Activated T-helper 1 cell treated with anti-CD3 and anti-CD28 coated beads, Interleukin-12 subunit alpha, Interleukin-12 subunit beta, Interleukin-2, Interleukin-4 antibody, amounts not matched to agents 30 ng/mL and 10 ng/mL and 1 ng/mL, durations not matched to agents 14 hours and 24 hours and 36 hours (primary cell): ENCODE data around the gene HOXD8. TPM values are rescaled to one million over a fixed set of nuclear protein-coding genes. Genes with fewer than 3 reads are reported as not detected.

ENCODE experiments used
- DNase-seq: peaks from one replicate; pipeline ENCODE4 v3.0.0; 2021; ENCODE audit warnings: low spot score
- H3K27ac Mint-ChIP-seq: one replicate; pipeline ENCODE4 v1.8.0; 2021; ENCODE audit warnings: mild to moderate bottlenecking, mixed read lengths
- H3K27me3 Mint-ChIP-seq: one replicate; pipeline ENCODE4 v1.8.0; 2022; ENCODE audit warnings: mild to moderate bottlenecking, moderate library complexity, mixed read lengths; ENCODE audit not compliant: insufficient read depth
- H3K36me3 Mint-ChIP-seq: one replicate; pipeline ENCODE4 v1.8.0; 2021; ENCODE audit warnings: low read depth, mixed read lengths
- H3K4me1 Mint-ChIP-seq: one replicate; pipeline ENCODE4 v1.8.0; 2021; ENCODE audit warnings: low read depth, mixed read lengths
- H3K4me3 Mint-ChIP-seq: one replicate; pipeline ENCODE4 v1.8.0; 2021; ENCODE audit warnings: mild to moderate bottlenecking, moderate library complexity, mixed read lengths
- H3K9me3 Mint-ChIP-seq: one replicate; pipeline ENCODE4 v1.8.0; 2021; ENCODE audit warnings: mixed read lengths
- intact Hi-C: fragments of 100-400 bp; cut with micrococcal nuclease; formaldehyde crosslinking; loops from one replicate; pipeline ENCODE4 v1.15.1; 2024
- total RNA-seq: library from RNA; stranded (reverse); gene quantifications from 2 replicates; pipeline ENCODE4 v1.2.3, GENCODE V29; 2022

HOXD8 gene
- total RNA-seq, 1 donor from 2014 or later, result not detected

DNA sequence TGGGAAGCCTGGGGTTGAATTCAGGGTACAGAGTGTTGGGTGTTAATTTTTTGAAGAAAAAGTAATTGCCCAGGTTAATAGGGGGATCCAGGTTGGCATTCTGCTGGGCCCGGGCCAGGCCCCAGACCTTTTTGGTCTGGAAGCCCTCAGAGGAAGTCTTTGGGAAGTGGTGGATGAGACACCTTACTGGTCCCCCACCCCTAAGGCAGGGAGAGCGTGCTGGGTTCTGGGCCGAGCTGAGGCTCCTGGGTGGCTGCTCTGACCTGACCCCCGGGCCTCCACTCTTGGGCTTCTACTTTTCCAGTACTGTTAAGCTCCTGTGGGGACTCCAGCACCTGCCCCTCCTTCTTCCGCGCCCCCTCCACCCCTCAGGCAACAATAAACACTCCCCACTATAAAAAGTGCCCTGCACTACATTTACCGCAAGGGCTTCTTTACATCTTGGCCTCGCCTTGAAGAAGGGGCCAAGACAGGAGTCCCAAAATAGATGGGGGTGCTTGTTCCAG, 26.8 kb downstream of the HOXD8 start:
- H3K36me3 Mint-ChIP-seq, result peaks cover 2% of the 10 kb centered on the region
- no peak for DNase-seq
- intact Hi-C loops, result loop anchor here (2.0 kb wide), 1 partner anchor 24 kb away; no protein-coding TSS in a partner anchor
- H3K27ac Mint-ChIP-seq, result peak overlapping the region; percentile 40
- peaks cover 72% of the 10 kb centered on the region for H3K27me3 Mint-ChIP-seq
- H3K4me1 Mint-ChIP-seq, result no peaks in the 10 kb centered on the region
- H3K9me3 Mint-ChIP-seq, result no peaks in the 10 kb centered on the region
- no peak overlapping the region for H3K4me3 Mint-ChIP-seq

DNA sequence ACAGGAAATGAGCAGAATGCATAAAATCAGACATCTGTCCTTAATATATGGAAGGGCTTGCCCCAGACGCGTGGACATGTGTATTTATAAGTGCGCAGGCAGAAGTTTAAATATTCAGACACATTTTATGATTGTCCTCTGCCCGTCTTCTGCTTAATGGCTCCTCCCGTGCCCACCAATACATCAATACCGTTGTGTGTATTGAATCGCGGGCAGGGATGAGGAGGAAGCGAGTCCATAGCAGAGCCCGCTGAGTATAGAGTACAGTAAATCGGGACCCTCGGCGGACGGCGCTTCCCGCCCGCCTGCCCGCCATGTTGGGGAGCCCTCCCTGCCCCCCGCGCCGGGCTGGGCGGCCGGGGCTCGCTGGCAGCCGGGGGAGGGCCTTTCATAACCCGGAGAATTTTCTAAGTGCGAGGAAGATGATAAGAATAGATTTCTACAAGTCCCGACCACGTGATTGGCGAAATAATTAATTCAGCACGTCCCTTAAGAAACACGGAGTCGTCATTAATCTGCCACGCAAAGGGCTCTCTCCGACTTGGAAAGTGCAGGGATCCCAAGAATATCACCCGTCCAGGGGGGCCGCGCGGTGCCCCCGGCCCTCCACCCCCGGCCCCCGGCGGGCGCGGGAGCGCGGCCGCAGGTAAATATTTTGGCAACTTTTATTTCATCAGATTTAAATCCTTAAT, 27.4 kb downstream of the HOXD8 start, which contains the start of gene HOXD3:
Gene HOXD3, plus strand, starts transcription at position 501 of the 692 bp plus-strand sequence. CDS start 11,808 bp downstream, outside the sequence.
- Mint-ChIP-seq H3K4me3 (no peak within 1 kb of the TSS), H3K27ac (peak within 1 kb of the TSS; percentile 85), H3K27me3 (peaks cover 71% of the 10 kb centered on the region), H3K36me3 (peaks cover 2% of the 10 kb centered on the region), H3K9me3 (no peaks in the 10 kb centered on the region), H3K4me1 (no peaks in the 10 kb centered on the region)
- intact Hi-C loops, result loop anchor here (2.0 kb wide), 1 partner anchor 24 kb away; no protein-coding TSS in a partner anchor
- no peak for DNase-seq

DNA sequence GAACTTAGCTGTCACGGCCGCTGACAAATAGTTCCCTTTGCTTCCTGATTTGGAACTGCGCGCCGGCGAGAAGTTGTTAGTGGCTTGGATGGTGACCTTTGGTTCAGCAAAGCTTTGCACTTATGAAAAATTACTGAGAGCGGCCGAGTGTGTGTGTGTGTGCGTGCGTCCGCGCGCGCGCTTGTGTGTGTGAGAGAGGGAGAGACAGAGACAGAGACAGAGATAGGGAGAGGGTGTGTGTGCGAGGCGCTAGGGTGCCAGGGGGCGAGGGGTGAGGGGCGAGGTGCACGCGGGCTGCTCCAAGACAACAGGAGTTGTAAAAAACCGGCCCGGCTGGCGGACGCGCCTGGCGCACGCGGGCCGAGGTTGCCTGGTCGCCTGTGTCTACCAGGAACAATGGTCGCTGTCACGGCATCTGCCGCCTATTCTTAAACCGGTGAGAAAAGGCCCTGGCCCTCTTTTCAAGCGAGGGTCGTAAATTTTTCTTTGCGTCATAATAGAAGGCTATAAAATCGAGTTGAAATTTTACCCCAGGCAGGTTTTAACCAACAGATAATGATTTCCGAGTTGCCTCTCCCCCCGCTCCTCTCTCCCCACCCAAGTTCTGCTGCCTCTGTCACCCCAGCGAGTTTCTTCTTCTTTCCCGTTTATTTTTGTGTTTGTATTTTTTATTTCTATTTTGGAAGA, 28.1 kb downstream of the HOXD8 start:
- no peak for DNase-seq
- intact Hi-C loops, result loop anchor here (2.0 kb wide), 1 partner anchor 25 kb away; no protein-coding TSS in a partner anchor

DNA sequence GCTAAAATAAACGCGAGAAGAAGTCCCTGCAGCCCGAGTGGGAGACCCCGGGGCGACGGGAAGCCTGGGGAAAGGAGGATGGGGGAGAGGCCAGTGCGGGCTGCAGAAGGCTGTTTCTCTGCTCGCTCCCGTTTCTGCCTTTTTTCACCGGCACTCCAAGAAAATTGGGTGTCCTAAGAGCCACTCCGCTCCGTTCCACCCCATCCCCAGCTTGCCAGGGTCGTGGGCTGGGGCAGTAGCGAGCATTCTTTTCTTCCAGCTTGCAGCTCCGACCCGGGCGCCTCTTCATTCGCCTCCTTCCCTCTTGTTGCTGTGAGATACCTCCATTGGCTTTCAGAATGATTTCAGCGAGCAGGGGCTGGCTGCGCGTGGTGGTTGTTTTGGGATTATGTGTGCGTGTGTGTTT, 28.7 kb downstream of the HOXD8 start:
- peaks cover 2% of the 10 kb centered on the region for H3K36me3 Mint-ChIP-seq
- no peaks in the 10 kb centered on the region for H3K4me1 Mint-ChIP-seq
- H3K4me3 Mint-ChIP-seq, result no peak overlapping the region
- intact Hi-C loops, result no loop called here
- H3K9me3 Mint-ChIP-seq, result no peaks in the 10 kb centered on the region
- DNase-seq, result no peak
- peaks cover 73% of the 10 kb centered on the region for H3K27me3 Mint-ChIP-seq
- H3K27ac Mint-ChIP-seq, result peak overlapping the region; percentile 85

More for the DNA sequence above, 28.1 kb downstream of the HOXD8 start:
- Mint-ChIP-seq H3K4me1 (no peaks in the 10 kb centered on the region), H3K4me3 (no peak overlapping the region), H3K27me3 (peaks cover 72% of the 10 kb centered on the region), H3K27ac (peak overlapping the region; percentile 85), H3K36me3 (peaks cover 2% of the 10 kb centered on the region), H3K9me3 (no peaks in the 10 kb centered on the region)

DNA sequence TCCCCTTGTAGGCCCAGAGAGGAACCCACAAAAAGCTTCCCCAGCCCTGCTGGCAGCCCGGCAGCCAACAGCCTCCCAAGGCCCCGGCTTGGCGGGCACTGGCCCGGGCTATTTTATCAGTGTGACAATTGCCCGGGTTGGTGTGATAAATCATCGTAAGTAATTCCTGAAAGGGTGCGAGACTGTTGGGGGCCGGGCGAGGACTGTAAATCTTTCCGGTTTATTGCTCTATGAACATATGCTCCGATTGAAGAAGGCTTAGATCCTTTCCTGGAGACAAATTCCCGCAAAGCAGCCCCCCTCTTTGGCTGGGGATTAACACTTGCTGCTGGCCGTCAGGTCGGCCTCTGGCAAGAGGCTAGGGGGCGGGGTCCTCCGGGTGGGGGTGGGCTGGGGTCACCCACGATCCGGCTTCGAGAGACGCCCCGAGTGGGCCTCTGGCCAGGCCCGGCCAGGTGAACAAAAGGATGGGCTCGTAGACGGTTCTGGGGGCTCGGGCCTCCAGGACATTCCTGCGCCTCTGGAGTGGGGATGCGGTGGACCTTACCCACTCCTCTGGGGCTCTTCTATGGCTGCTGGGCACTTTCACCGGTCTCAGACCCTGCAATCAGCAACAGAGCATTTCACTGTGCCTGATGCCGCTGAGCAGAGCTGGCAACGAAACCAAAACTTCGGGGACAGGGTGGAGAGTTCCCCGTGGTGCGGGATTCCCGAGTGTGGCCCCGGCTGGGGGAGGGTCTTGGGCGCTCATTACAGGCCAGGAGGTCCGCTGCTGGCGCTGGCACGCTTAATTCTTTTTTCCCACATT, 29.6 kb downstream of the HOXD8 start:
- intact Hi-C loops, result no loop called here
- DNase-seq, result no peak
- Mint-ChIP-seq H3K36me3 (peaks cover 5% of the 10 kb centered on the region), H3K27ac (no peak overlapping the region), H3K27me3 (peaks cover 78% of the 10 kb centered on the region), H3K4me1 (no peaks in the 10 kb centered on the region), H3K9me3 (peaks cover 4% of the 10 kb centered on the region), H3K4me3 (no peak overlapping the region)

DNA sequence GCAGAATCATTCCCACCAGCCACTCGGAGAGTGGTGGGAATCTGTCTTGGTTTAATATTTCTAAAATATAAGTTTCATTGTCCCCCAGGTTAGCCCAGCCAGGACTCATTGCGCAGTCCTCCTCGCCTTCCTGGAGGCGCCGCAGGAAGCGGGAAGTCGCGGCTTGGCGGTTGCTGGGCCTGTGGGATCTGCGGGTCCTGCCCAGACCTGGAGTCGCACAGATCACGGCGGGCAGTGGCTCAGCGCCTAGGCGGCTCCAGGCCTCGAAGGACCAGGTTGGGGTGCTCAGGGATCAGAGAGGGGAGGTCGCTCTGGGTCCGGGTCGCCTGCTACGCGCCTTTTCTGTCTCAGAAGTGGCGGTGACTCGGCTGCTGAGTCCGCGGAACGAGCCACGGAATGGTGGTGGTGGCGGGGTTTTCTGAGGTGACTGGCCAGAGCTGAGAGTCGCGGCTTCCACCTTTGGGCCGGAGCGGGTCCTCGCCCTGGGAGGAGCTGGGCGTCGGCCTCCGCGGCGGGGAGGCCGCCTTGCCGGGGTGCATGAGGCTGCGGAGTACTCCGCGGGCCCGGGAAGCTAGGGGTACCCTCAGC, 30.3 kb downstream of the HOXD8 start:
- DNase-seq, result no peak
- Mint-ChIP-seq H3K9me3 (peaks cover 7% of the 10 kb centered on the region), H3K4me3 (no peak overlapping the region), H3K27me3 (peaks cover 78% of the 10 kb centered on the region), H3K27ac (no peak overlapping the region), H3K4me1 (no peaks in the 10 kb centered on the region), H3K36me3 (peaks cover 7% of the 10 kb centered on the region)
- intact Hi-C loops, result loop anchor here (5.0 to 10.0 kb wide), 2 partner anchors 45 to 1827 kb away; partner anchors contain the start of genes HOXD10 and SP9

DNA sequence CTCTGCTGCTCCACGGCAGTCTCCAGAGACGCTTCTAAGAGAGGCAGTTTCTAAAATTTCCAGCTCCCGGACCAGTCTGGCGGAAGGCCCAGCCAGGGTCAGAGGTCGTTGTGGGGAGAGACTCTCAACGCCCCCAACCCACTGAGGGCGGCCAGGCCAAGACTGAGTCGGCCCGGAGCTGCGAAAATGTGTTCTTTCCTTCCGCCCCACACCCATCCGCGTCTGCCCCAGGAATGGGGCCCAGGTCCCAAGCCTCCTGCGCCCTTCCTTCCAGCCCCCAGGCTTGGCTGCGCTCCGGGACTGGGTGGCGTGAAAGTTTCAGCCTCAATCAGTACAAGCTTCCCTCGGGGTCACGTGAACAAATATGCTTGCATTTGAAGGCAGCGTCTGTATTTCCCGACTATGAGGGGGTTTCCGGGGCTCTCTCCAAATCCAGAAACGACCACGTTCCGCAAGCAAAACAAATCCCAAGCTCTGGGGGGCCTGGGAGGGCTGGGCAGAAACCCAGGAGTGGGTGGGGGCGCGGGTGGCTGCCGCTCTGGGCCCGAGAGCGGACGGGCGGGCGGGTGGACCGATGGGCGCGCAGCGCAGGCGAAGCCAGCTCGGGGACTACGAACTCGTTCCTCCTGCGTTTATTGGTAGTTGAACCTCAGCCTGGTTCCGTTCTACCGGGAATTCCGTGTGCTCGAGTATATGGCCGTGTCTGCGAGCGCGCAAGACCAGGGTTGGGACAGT, 30.9 kb downstream of the HOXD8 start:
- Mint-ChIP-seq H3K9me3 (peaks cover 7% of the 10 kb centered on the region), H3K27me3 (peaks cover 78% of the 10 kb centered on the region), H3K4me1 (no peaks in the 10 kb centered on the region), H3K36me3 (peaks cover 7% of the 10 kb centered on the region), H3K4me3 (no peak overlapping the region), H3K27ac (no peak overlapping the region)
- no peak for DNase-seq
- intact Hi-C loops, result loop anchor here (5.0 to 10.0 kb wide), 2 partner anchors 46 to 1828 kb away; partner anchors contain the start of genes HOXD10 and SP9

DNA sequence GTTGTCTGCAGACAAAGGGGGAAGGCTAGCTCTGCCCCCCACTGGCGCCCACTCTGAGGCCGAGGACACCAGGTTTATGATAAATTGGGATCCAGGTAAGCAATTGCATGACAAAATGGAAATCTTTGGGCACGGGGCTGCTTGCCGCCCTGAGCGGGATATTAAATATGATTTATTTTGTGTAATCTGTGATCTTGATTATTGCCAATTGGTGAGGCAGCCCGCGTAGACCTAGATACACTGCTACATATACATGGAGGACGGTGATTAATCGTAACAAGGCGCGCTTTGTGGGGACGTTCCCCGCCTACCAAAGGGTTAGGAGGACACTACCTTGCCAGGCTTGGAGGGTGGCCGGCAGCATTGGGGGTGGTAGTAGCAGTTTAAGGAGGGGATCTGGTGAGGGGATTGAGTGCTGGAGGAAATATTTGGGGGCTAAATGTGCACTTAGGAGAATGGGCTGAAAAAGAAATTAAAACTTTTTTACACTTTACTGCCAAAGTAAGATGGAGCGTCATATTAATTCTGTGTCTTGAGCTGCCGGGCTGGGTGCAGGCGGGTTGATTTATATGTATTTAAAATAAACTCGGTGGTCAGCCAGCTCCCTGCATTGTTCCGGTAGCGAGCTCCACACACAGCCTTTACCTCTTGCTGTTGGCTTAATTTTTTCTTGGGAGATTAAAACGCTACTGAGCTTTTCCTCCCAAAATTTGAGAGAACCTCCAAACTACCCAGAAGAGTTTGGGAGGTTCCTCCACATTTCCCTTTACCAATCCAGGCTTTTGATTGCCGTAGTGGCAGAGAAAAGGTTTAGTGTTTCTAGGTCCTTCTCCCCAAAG, 31.7 kb downstream of the HOXD8 start:
- Mint-ChIP-seq H3K4me3 (no peak overlapping the region), H3K27me3 (peaks cover 78% of the 10 kb centered on the region), H3K9me3 (peaks cover 7% of the 10 kb centered on the region), H3K36me3 (peaks cover 7% of the 10 kb centered on the region), H3K4me1 (no peaks in the 10 kb centered on the region), H3K27ac (no peak overlapping the region)
- intact Hi-C loops, result loop anchor here (5.0 to 10.0 kb wide), 2 partner anchors 46 to 1829 kb away; partner anchors contain the start of genes HOXD10 and SP9
- no peak for DNase-seq

DNA sequence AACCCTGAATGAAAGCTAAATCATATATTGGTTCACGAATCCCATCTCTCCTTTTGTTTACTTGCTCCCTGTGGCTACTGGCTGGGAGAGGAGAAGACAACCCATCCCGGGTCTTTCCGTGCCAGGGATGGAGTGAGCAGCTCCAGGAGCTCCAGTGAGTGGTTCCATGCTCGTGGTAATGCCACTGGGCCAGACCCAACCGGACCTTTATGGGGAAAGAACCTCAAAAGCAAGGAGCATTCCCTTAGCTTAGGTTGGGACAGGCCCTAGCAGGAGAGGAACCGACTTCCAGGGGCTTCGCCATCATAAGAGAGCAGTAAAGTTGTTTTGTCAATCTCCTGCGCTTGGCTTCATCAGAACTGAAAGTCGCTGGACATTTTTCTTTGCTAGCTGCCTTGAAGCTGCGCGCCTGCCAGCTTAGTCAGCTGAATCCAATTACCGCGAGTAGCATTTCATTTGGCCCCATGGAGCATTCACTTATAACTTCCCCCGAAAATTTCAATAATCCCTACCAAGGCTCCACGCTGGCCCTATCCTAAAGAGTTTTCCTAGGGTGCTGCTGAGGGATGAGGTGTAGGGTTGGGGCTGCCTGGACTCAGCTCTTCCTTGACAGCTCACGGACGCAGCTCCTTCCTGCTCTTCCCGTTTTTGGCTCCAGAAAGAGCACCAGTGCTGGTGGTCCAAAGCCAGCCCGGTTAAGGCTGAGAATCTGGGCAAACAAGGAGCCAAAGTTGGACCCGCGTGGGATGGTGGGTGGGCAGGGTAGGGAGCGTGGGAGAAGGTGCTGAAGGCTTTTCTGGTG, 32.5 kb downstream of the HOXD8 start:
- H3K36me3 Mint-ChIP-seq, result peaks cover 7% of the 10 kb centered on the region
- no peaks in the 10 kb centered on the region for H3K4me1 Mint-ChIP-seq
- H3K9me3 Mint-ChIP-seq, result peaks cover 7% of the 10 kb centered on the region
- H3K27me3 Mint-ChIP-seq, result peaks cover 79% of the 10 kb centered on the region
- H3K27ac Mint-ChIP-seq, result no peak overlapping the region
- no peak overlapping the region for H3K4me3 Mint-ChIP-seq
- DNase-seq, result no peak
- intact Hi-C loops, result loop anchor here (2.0 to 10.0 kb wide), 3 partner anchors 47 to 1830 kb away; partner anchors contain the start of genes HOXD10 and SP9

DNA sequence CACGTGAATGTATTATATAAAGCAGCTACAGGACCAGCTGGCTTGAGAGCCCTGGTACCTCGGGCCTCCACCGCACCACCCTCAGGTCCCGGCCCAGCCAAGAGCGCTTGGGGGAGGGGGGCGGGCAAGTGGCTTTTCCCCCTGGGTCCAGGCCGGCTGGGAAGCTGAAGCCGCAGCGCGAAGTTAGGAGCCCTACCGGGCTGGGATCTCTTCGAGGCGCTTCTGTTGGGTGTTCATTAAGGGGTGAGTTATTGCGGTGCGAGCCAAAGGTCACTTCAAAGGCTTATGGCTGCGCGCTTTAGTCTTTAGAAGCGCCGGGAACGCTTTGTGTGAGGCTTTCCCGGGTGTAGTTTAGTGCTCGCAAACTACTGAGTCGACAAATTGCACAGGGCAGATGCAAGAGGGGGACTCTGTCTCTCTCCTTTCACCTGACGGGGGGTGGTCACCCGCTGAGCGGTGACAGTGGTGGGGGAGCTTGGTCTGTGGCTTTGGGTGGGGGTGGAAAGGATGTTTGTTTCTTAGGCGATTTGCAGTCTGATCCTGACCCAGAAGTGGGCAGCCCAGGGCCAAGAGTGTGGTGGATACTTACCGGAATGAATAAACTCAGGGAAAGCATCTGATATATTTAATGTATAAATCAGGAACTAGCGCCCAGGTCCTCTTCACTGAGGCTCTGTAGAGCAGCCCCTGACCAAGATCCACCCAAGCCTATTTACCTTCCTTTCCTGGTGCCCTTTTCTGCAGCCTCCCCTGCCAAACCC, 33.6 kb downstream of the HOXD8 start:
- Mint-ChIP-seq H3K9me3 (peaks cover 7% of the 10 kb centered on the region), H3K36me3 (peaks cover 5% of the 10 kb centered on the region), H3K27ac (no peak overlapping the region), H3K27me3 (peaks cover 81% of the 10 kb centered on the region), H3K4me3 (no peak overlapping the region), H3K4me1 (no peaks in the 10 kb centered on the region)
- no peak for DNase-seq
- intact Hi-C loops, result loop anchor here (2.0 to 10.0 kb wide), 3 partner anchors 48 to 1831 kb away; partner anchors contain the start of genes HOXD10 and SP9
